Measurements from ENCODE around the gene SH3PXD2A.

DNA sequence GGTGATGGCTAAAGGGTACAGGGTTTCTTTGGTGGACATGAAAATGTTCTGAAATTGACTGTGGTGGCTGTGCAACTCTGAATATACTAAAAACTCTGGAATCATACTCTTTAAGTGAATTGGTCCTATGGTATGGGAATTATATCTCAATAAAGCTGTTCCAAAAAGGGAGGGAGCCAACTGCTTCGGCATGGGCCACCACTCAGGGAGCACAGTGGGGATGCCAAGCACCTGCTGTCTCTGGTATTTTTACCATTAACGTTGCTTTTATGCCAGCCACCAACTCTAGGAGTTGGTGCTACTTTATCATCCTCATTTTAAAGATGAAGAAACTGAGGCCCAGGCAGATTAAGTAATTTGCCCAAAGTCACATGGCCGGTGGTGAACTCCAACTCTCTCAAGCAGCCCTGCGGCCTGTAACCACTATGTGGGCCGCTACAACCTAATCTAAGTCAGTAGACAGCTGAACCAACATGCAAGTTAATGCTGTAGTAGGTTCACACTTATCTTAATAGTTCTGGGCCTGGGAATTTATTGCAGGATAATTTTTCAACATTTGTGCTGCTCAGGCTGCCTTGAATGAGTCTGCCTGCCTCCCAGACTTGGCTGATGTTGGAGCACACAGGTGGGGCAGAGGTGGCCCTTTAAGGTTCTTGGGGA is 20.8 kb downstream of the SH3PXD2A start:
- TF ChIP-seq, protein P1, sequence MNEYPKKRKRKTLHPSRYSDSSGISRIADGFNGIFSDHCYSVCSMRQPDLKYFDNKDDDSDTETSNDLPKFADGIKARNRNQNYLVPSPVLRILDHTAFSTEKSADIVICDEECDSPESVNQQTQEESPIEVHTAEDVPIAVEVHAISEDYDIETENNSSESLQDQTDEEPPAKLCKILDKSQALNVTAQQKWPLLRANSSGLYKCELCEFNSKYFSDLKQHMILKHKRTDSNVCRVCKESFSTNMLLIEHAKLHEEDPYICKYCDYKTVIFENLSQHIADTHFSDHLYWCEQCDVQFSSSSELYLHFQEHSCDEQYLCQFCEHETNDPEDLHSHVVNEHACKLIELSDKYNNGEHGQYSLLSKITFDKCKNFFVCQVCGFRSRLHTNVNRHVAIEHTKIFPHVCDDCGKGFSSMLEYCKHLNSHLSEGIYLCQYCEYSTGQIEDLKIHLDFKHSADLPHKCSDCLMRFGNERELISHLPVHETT (tag by site-specific recombination; IDR thresholded peaks at IDR 0.05), result no peak
- TF ChIP-seq KLF1 (tag by site-specific recombination; IDR thresholded peaks at IDR 0.05) (no peak), IKZF3 (tag by site-specific recombination; IDR thresholded peaks at IDR 0.05) (no peak), ZNF24 (tag by site-specific recombination; IDR thresholded peaks at IDR 0.05) (no peak), ZNF112 (tag by site-specific recombination; IDR thresholded peaks at IDR 0.05) (no peak), ZFP37 (tag by site-specific recombination; IDR thresholded peaks at IDR 0.05) (no peak), ZNF777 (tag by site-specific recombination; IDR thresholded peaks at IDR 0.05; ENCODE audit: borderline replicate concordance) (no peak), ZNF529 (tag by site-specific recombination; IDR thresholded peaks at IDR 0.05; ENCODE audit: insufficient replicate concordance) (no peak)
- TF ChIP-seq, protein P2, sequence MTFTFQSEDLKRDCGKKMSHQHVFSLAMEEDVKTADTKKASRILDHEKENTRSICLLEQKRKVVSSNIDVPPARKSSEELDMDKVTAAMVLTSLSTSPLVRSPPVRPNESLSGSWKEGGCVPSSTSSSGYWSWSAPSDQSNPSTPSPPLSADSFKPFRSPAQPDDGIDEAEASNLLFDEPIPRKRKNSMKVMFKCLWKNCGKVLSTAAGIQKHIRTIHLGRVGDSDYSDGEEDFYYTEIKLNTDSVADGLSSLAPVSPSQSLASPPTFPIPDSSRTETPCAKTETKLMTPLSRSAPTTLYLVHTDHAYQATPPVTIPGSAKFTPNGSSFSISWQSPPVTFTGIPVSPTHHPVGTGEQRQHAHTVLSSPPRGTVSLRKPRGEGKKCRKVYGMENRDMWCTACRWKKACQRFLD (tag by site-specific recombination; IDR thresholded peaks at IDR 0.05), result no peak
- TF ChIP-seq, protein P3, sequence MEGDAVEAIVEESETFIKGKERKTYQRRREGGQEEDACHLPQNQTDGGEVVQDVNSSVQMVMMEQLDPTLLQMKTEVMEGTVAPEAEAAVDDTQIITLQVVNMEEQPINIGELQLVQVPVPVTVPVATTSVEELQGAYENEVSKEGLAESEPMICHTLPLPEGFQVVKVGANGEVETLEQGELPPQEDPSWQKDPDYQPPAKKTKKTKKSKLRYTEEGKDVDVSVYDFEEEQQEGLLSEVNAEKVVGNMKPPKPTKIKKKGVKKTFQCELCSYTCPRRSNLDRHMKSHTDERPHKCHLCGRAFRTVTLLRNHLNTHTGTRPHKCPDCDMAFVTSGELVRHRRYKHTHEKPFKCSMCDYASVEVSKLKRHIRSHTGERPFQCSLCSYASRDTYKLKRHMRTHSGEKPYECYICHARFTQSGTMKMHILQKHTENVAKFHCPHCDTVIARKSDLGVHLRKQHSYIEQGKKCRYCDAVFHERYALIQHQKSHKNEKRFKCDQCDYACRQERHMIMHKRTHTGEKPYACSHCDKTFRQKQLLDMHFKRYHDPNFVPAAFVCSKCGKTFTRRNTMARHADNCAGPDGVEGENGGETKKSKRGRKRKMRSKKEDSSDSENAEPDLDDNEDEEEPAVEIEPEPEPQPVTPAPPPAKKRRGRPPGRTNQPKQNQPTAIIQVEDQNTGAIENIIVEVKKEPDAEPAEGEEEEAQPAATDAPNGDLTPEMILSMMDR (tag by site-specific recombination; IDR thresholded peaks at IDR 0.05), result no peak
- TF ChIP-seq, protein P4, sequence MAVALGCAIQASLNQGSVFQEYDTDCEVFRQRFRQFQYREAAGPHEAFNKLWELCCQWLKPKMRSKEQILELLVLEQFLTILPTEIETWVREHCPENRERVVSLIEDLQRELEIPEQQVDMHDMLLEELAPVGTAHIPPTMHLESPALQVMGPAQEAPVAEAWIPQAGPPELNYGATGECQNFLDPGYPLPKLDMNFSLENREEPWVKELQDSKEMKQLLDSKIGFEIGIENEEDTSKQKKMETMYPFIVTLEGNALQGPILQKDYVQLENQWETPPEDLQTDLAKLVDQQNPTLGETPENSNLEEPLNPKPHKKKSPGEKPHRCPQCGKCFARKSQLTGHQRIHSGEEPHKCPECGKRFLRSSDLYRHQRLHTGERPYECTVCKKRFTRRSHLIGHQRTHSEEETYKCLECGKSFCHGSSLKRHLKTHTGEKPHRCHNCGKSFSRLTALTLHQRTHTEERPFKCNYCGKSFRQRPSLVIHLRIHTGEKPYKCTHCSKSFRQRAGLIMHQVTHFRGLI (tag by site-specific recombination; IDR thresholded peaks at IDR 0.05), result no peak
